NCI-H526 treated with DMSO at 0.1 percent for 48 hours (cell line): Measurements from ENCODE around the gene TAPBP.
"Not testable (repeated sequence)": the region's sequence is repeated elsewhere in the genome, so short reads cannot be mapped to it uniquely, and the experiment has no call there.

Experiments
- DNase-seq: peaks from one replicate; lab custom pipeline; 2025; lab: John Stamatoyannopoulos, UW

TAPBP gene

DNA sequence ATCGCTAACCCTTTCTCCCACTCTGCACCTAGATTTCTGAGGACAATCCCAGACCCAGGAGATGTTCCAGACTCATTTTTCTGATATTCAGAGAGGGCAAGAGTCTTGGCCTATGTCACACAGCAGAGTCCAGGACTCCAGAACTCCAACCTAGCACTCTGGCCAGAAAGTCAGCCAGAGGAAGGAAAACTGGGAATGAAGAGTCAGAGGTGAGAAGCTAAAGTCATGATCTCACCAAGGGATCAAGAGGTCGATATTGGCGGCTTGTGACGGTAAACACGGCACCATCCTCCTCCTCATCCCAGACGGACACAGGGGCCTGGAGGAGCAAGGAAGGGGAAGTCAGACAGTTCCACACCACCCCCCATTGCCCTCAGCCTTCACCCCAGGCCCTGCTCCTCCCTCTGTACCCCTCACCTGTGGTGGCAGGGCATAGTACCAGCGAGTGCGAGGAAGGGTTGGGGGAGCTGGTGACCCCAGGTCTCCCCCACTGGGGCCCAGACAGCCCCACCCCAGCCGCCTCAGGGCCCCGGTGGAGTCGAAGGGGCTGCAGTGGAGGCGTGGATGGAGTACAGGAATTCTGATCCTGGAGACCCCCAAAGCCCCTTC lies 17.0 kb downstream of the TAPBP start:
- no peak for DNase-seq

DNA sequence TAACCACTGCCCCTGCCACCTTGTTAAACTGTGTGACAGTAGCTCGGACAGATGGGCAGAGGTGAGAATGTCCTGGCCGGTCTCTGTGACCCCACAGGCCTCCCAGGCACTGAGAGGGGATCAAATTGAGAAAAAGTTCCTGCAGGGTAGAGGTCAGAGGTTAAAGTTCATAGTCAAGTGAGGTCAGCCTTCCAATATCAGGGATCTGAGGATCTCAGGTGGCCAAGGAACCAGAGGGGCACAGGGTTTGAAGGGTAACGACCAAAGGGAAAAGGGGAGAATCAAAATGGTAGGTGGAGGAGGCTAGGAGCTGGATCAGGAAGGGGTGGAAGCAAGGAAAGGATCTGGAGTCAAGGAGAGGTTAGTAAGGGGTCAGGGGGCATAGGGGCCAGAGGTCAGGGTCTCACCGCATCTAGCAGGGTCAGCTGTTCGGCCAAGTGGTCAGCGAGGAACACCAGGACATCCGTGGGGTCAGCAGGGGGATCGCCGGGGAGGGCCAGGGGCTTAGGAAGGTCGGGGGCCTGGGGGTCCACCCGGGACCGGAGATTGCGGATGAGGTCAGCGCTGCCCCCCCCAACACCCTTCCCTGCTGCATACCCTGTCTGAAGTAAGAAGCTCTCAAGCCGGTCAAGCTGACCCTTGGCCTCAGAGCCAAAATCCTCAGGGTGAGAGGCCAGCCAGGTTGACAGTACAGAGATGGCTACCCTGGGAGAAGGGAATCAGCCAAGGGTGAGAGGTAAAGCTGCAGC lies 18.1 kb downstream of the TAPBP start:
- no peak for DNase-seq

- no peak for DNase-seq
These were observed 19.6 kb downstream of the TAPBP start for GRCh38 chr6:33294086-33294823.

GRCh38 chr6:33292996-33293682 lies 20.7 kb downstream of the TAPBP start:
- DNase-seq: no peak

DNA sequence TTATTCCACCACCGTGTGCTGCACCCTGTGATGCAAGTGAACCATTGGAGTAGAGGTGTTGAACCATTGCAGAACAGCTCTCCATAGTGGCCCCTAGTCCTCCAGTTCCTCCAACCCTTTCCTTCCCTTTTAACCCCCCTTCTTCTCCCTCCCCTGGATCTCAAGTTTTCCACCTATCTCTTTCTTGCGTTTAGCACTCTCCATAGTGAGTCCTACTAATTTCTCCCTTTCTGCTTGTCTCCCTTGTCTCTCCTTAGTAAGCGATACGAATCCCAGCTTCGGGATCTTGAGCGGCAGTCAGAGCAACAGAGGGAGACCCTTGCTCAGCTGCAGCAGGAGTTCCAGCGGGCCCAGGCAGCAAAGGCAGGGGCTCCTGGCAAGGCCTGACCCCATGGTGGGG lies 23.4 kb downstream of the TAPBP start:
- DNase-seq: no peak

GRCh38 chr6:33289784-33290315 lies 24.0 kb downstream of the TAPBP start:
- no peak for DNase-seq

- DNase-seq: peak; percentile 92
These were observed 24.7 kb downstream of the TAPBP start, which contains the start of the genes PFDN6 and WDR46 for GRCh38 chr6:33288921-33289783. Gene PFDN6 (plus strand): TSS chr6:33289601. CDS start chr6:33289857, 256 bp downstream. Gene WDR46 (minus strand): TSS chr6:33289239. CDS start chr6:33289170, 69 bp downstream.

DNA sequence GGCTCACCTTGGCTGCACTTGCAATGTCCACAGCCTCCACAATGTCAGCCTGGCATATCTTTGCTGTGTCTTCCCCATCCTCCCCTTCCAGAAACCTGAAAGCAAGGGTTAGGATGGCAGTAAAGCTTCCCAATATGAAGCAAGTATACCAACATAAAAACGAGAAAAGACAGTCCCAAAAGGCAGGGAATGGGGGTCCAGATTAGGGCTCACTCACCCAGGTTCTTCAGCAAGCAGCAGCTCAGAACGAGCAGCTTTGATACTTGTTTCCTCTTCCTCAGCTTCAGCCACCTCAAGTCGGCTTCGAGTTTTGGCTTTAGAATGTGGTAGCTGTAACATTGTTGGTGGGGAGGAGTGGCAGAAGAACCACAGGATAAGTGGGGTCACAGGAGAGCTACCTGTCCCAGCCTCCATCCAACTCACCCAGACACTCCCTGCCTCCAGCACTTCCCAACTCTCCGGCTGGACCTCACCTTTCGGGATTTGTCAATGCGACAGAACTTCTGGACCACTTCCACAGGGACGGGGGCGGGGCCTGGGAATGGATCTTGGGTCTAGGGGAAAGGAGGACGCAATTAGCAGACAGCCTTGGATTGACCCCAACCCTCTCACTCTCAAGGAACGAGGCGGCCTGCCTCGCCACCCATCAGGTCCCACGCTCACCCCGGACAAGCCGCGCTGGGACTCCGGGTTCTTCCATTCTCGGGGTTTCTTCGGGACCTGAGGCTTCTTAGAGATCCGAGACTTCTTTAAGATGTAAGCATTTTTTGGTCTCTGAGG lies 25.5 kb downstream of the TAPBP start:
- no peak for DNase-seq

DNA sequence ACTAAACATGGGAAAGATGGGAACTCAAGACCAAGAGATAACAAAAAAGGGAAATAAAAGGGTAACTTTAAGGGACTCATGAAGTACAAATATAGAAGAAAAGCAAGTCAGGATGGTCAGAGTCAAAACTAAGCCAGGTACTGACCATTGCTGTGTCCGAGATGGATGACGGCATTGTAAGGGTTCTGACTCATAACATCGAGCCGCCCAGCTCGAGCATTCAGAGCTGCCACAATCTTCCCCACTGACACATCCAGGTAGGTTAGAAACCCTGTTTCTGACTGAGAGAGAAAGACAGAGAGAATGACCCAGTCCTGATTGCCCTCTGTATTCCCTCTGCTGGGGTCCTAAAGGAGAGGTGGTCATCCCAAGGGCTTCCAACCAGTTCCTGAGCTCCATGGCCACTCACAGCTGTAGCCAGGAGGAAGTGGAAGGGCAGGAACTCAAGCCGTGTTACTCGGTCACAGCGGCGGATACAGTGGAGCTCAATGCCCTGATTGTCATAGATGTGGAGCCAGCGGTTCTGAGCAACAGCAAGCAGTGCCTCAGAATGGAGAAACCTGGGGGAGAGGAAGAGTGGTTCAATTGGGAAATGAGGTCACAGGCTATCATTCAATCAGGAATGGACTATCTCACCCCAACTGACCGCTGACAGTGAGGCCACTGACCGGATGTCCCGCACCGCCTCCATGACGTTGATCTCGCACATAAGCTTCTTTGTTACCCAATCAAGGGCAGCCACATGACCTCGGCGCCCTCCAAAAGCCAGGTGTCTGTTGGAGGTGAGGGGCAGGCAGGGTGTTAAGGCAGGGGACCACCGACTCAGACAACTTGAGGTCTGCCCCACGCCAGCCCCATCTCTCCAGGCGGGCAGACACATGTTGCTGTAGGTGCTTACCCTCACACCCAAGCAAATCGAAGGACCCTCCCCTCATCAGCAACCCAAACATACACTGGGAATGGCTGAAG lies 26.6 kb downstream of the TAPBP start:
- DNase-seq: no peak

DNA sequence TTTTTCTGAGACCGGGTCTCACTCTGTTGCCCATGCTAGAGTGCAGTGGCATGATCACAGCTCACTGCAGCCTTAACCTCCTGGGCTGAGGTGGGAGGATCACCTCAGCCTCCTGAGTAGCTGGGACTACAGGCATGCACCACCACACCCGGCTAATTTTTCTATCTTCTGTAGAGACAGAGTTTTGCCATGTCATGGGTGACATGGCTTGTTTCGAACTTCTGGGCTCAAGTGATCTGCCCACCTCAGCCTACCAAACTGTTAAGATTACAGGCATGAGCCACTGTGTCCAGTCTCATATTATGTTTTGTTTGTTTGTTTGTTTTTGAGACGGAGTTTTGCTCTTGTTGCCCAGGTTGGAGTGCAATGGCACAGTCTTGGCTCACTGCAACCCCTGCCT lies 28.7 kb downstream of the TAPBP start:
- not testable (repeated sequence) for DNase-seq

DNA sequence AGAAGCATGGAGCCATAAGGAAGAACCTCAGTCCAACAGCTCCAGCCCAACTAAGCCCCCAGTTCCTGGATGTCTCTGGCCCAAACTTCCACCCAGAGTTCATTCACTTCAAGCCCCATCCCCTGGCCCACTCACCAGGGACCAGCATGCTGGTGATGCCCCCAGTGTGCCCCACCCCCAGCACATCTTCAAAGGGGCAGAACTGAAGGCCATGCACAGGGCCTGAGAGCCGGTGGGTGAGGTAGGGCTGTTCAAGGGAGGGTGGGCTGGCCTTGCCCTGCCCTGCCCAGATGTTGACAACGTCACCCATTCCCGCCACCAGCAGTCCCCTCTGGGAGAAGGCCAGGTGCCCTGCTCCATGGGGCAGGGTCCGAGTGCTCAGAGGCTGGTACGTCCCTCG lies 33.3 kb downstream of the TAPBP start:
- no peak for DNase-seq

GRCh38 chr6:33279971-33280511 lies 33.8 kb downstream of the TAPBP start:
- DNase-seq: peak; percentile 48

DNA sequence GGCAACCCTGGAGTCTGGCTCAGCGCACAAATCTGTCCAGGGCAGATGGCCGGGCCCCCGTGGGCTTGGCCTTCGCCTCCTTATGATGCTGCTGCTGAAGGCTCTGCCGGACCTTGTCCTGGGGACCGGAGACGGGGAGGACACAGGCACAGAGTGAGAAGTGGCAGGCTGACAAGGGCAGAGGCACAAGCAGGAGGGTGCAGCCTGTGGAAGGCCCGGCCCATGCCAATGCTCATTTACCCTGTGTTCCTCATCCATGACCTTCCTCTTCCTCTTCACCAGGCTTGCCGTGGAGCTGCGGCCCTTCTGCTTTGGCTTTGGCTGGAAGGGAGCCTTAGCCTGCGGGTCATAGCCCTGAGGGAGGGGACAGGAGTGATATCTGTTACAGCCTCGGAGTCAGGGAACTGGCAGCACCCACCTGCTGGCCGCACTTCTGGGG lies 34.6 kb downstream of the TAPBP start:
- no peak for DNase-seq

DNA sequence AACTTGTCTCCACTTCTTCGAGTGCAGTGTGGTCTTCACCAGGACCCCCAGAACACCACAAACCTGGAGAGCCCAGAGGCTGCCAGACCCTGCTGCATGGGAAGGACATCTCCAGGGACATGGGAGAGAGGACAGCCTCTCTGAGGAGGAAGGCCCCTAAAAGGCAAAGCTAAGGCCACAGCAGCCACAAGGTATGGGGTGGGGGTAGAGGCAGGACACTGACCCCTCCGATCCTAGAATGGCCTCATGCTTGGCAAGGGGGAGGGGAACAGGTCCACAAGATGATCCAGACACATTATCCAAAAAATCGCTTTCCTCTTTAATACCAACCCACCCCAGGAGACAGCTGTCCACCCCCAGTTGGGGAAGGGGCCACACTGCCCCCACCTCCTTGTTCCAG lies 35.1 kb downstream of the TAPBP start:
- no peak for DNase-seq

DNA sequence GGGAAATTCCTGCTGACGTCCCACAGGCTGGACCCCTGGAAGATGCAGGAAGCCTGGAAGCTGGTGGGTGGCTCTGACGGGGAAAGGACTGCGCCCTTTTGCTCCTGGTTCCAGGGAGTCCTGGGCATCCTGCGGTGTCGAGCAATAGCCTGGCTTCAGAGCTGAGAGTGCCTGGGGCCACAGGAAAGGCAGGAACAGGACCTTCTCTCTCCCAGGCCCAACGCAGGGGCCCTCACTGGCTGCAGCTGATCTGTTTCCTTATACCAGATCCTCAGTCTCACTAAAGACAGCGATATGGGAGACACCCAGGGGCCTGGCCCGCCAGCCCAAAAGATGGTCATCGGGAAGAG lies 35.5 kb downstream of the TAPBP start:
- DNase-seq: no peak

DNA sequence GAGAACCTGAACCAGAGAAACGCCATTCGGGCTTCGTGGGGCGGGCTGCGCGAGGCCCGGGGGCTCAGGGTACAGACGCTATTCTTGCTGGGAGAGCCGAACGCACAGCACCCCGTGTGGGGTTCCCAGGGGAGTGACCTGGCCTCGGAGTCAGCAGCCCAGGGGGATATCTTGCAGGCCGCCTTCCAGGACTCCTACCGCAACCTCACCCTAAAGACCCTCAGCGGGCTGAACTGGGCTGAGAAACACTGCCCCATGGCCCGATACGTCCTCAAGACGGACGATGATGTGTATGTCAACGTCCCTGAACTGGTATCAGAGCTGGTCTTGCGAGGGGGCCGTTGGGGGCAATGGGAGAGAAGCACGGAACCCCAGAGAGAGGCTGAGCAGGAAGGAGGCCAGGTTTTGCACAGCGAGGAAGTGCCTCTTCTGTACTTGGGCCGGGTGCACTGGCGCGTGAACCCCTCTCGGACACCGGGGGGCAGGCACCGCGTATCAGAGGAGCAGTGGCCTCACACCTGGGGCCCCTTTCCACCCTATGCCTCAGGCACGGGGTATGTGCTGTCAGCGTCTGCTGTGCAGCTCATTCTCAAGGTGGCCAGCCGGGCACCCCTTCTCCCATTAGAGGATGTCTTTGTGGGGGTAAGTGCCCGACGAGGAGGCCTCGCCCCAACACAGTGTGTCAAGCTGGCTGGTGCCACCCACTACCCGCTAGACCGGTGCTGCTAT lies 36.1 kb downstream of the TAPBP start:
- no peak for DNase-seq

GRCh38 chr6:33276864-33277662 lies 36.8 kb downstream of the TAPBP start, which contains the start of gene B3GALT4:
Gene B3GALT4 (plus strand): TSS chr6:33277123. CDS start chr6:33277420, 297 bp downstream.
- peak; percentile 76 for DNase-seq
